ENCODE measurements around the gene SECTM1. TPM values are rescaled to one million over a fixed set of nuclear protein-coding genes. Genes with fewer than 3 reads are reported as not detected.

The SECTM1 gene
- total RNA-seq, 6 experiments from 2014 or later, result 1.7 to 3.9 (median 2.8) TPM

- H3K36me3 Mint-ChIP-seq (ENCODE audit: low read depth), result no peaks in the 10 kb centered on the region
- H3K4me1 Mint-ChIP-seq (ENCODE audit: low read depth), result peaks cover 9% of the 10 kb centered on the region
- peaks cover 11% of the 10 kb centered on the region for H3K27me3 Mint-ChIP-seq (ENCODE audit: insufficient read depth)
- no peak for DNase-seq
- TF ChIP-seq CTCF (IDR thresholded peaks at IDR 0.05), result no peak
- no peak within 1 kb of the TSS for H3K27ac Mint-ChIP-seq
- H3K9me3 Mint-ChIP-seq, result no peaks in the 10 kb centered on the region
- H3K4me3 Mint-ChIP-seq, result no peak within 1 kb of the TSS
These were observed 25.1 kb upstream of the SECTM1 start, which contains the start of gene TEX19 for GRCh38 chr17:82358465-82359350. TSS of gene TEX19 (plus strand) at chr17:82359247. CDS start at chr17:82362151, 2,904 bp downstream.

- no peak for DNase-seq
- no peak overlapping the region for H3K27ac Mint-ChIP-seq
- H3K27me3 Mint-ChIP-seq (ENCODE audit: insufficient read depth), result peaks cover 11% of the 10 kb centered on the region
- no peak for TF ChIP-seq CTCF (IDR thresholded peaks at IDR 0.05)
- H3K4me1 Mint-ChIP-seq (ENCODE audit: low read depth), result peaks cover 9% of the 10 kb centered on the region
- no peaks in the 10 kb centered on the region for H3K36me3 Mint-ChIP-seq (ENCODE audit: low read depth)
- H3K4me3 Mint-ChIP-seq, result no peak overlapping the region
- H3K9me3 Mint-ChIP-seq, result no peaks in the 10 kb centered on the region
These were observed 23.8 kb upstream of the SECTM1 start for GRCh38 chr17:82357394-82357793.

- H3K27ac Mint-ChIP-seq, result no peak overlapping the region
These were observed 23.3 kb upstream of the SECTM1 start for GRCh38 chr17:82356845-82357355.

GRCh38 chr17:82355770-82356427 lies 22.3 kb upstream of the SECTM1 start:
- Mint-ChIP-seq H3K9me3 (no peaks in the 10 kb centered on the region), H3K4me1 (ENCODE audit: low read depth) (peaks cover 9% of the 10 kb centered on the region), H3K4me3 (no peak overlapping the region), H3K36me3 (ENCODE audit: low read depth) (no peaks in the 10 kb centered on the region), H3K27me3 (ENCODE audit: insufficient read depth) (peaks cover 11% of the 10 kb centered on the region), H3K27ac (no peak overlapping the region)
- DNase-seq, result no peak
- no peak for TF ChIP-seq CTCF (IDR thresholded peaks at IDR 0.05)

More at GRCh38 chr17:82356845-82357355, 23.3 kb upstream of the SECTM1 start:
- no peak for TF ChIP-seq CTCF (IDR thresholded peaks at IDR 0.05)
- Mint-ChIP-seq H3K36me3 (ENCODE audit: low read depth) (no peaks in the 10 kb centered on the region), H3K4me3 (no peak overlapping the region), H3K4me1 (ENCODE audit: low read depth) (peaks cover 9% of the 10 kb centered on the region), H3K9me3 (no peaks in the 10 kb centered on the region), H3K27me3 (ENCODE audit: insufficient read depth) (peaks cover 11% of the 10 kb centered on the region)
- DNase-seq, result no peak

GRCh38 chr17:82354804-82355308 lies 21.3 kb upstream of the SECTM1 start:
- no peak for TF ChIP-seq CTCF (IDR thresholded peaks at IDR 0.05)
- H3K4me1 Mint-ChIP-seq (ENCODE audit: low read depth), result peaks cover 9% of the 10 kb centered on the region
- H3K4me3 Mint-ChIP-seq, result no peak overlapping the region
- H3K36me3 Mint-ChIP-seq (ENCODE audit: low read depth), result no peaks in the 10 kb centered on the region
- DNase-seq, result no peak
- no peak overlapping the region for H3K27ac Mint-ChIP-seq
- H3K27me3 Mint-ChIP-seq (ENCODE audit: insufficient read depth), result peaks cover 17% of the 10 kb centered on the region
- no peaks in the 10 kb centered on the region for H3K9me3 Mint-ChIP-seq
